ENCODE measurements around the gene NAA35. TPM values are rescaled to one million over a fixed set of nuclear protein-coding genes. Genes with fewer than 3 reads are reported as not detected.

The NAA35 gene
- total and polyA plus RNA-seq, 2 donors (not counting 3 experiments of a cell fraction or from before 2014, with no cell fraction given) = 7.9 to 22.5 TPM

GRCh38 chr9:85927076-85927475, 13.9 kb upstream of the NAA35 start:
- no peak for TF ChIP-seq CTCF (IDR thresholded peaks at IDR 0.05; ENCODE audit: extremely low read depth in 1 of 2, insufficient read depth in 1 of 2, low read depth in 1 of 2, low read length in 2 of 2)
- no peak for TF ChIP-seq POLR2AphosphoS5 (IDR thresholded peaks at IDR 0.05; ENCODE audit: insufficient read depth, low read depth, low read length)
- TF ChIP-seq FOS (IDR thresholded peaks at IDR 0.05; ENCODE audit: borderline replicate concordance, insufficient read depth, low read length) = no peak
- TF ChIP-seq EZH2 (IDR thresholded peaks at IDR 0.05; ENCODE audit: borderline replicate concordance, low read depth, low read length, severe bottlenecking) = no peak
- TF ChIP-seq JUN (IDR thresholded peaks at IDR 0.05; ENCODE audit: borderline replicate concordance, insufficient read depth, insufficient read length, low read depth) = no peak
- no peak for TF ChIP-seq POLR2A (IDR thresholded peaks at IDR 0.05; ENCODE audit: low read depth, low read length)
- no peak for TF ChIP-seq GATA2 (IDR thresholded peaks at IDR 0.05; ENCODE audit: insufficient read depth, insufficient read length, low read depth, low read length)
- TF ChIP-seq MAX (IDR thresholded peaks at IDR 0.05; ENCODE audit: insufficient read depth, insufficient read length) = no peak
- no peak for TF ChIP-seq MYC (IDR thresholded peaks at IDR 0.05; ENCODE audit: low read depth, low read length)
- H3K4me1 ChIP-seq (ENCODE audit: control insufficient read depth, extremely low read depth, insufficient read depth, low read length) = no peaks in the 10 kb centered on the region
- H3K9me1 ChIP-seq (replicated peaks; ENCODE audit: control insufficient read depth, extremely low read depth, insufficient read depth, low read length) = no peaks in the 10 kb centered on the region
- POLR2A ChIA-PET = no interaction called here
- FAIRE-seq (no peak), DNase-seq (ENCODE audit: low read depth, low spot score) (no peak)
- no peak overlapping the region for H3K4me3 ChIP-seq (replicated peaks in 1 of 3; ENCODE audit: insufficient read depth in 1 of 3, low read depth in 1 of 3, low read length in 3 of 3)
- H3K9ac ChIP-seq (replicated peaks; ENCODE audit: extremely low read depth, insufficient read depth, low read length) = no peak overlapping the region
- no peaks in the 10 kb centered on the region for H3K36me3 ChIP-seq (ENCODE audit: control insufficient read depth in 2 of 2, extremely low read depth in 1 of 2, insufficient read depth in 2 of 2, low read length in 2 of 2)
- peaks cover 1 to 8% of the 10 kb centered on the region in 2 experiments for H3K27me3 ChIP-seq (ENCODE audit: control insufficient read depth in 2 of 2, insufficient read depth in 2 of 2, low read length in 2 of 2)
- dilution Hi-C loops (cut with MboI; ENCODE audit: extremely low pct_ligation_motif_present, low sequenced_read_pairs) (no loop called here), intact Hi-C loops (cut with micrococcal nuclease) (no loop called here)
- no peaks in the 10 kb centered on the region for H4K20me1 ChIP-seq (replicated peaks; ENCODE audit: control insufficient read depth, extremely low read depth, insufficient read depth, low read length)
- no peak overlapping the region for H3K4me2 ChIP-seq (ENCODE audit: insufficient read depth, low read length)
- H3K9me3 ChIP-seq (replicated peaks; ENCODE audit: control insufficient read depth, insufficient read depth, low read length) = no peaks in the 10 kb centered on the region
- no peak overlapping the region for H2AFZ ChIP-seq (ENCODE audit: low read depth, low read length)
- H3K27ac ChIP-seq (ENCODE audit: insufficient read depth, low read depth, low read length) = no peak overlapping the region
- BruUV-seq (replicated peaks) = no TSS peak
- CTCF ChIA-PET = no interaction called here
- H3K79me2 ChIP-seq (ENCODE audit: control insufficient read depth, insufficient read depth, low read length) = no peaks in the 10 kb centered on the region
